ENCODE data around the gene SCO2.
A peak's percentile ranks its signal among the peaks of the same experiment; 100 is the strongest.

Gene SCO2

GRCh38 chr22:50502096-50502495 lies 23.3 kb downstream of the SCO2 start:
- DNase-seq (ENCODE audit: low read depth in 3 of 3): no peak

GRCh38 chr22:50500452-50500851 lies 24.9 kb downstream of the SCO2 start:
- DNase-seq (ENCODE audit: low read depth in 3 of 3): no peak

GRCh38 chr22:50498322-50498890 lies 27.0 kb downstream of the SCO2 start:
- DNase-seq (ENCODE audit: low read depth in 3 of 3): peak; percentile 34 to 59 (median 41)

GRCh38 chr22:50497093-50497492 lies 28.3 kb downstream of the SCO2 start:
- no peak for DNase-seq (ENCODE audit: low read depth in 3 of 3)

GRCh38 chr22:50490531-50491308 lies 34.7 kb downstream of the SCO2 start:
- DNase-seq (ENCODE audit: low read depth in 3 of 3): no peak

- no peak for DNase-seq (ENCODE audit: low read depth in 3 of 3)
Measured at GRCh38 chr22:50489363-50490243, 35.8 kb downstream of the SCO2 start.

GRCh38 chr22:50488886-50489285 lies 36.5 kb downstream of the SCO2 start:
- no peak for DNase-seq (ENCODE audit: low read depth in 3 of 3)

- no peak for DNase-seq (ENCODE audit: low read depth in 3 of 3)
Measured at GRCh38 chr22:50488006-50488677, 37.3 kb downstream of the SCO2 start.

- no peak for DNase-seq (ENCODE audit: low read depth in 3 of 3)
Measured at GRCh38 chr22:50487290-50488005, 38.0 kb downstream of the SCO2 start.

GRCh38 chr22:50486561-50487289 lies 38.7 kb downstream of the SCO2 start, which contains the start of gene MIOX:
Gene MIOX (plus strand): TSS chr22:50486859. CDS start chr22:50486898, 39 bp downstream.
- no peak for DNase-seq (ENCODE audit: low read depth in 3 of 3)

GRCh38 chr22:50485221-50486131 lies 39.9 kb downstream of the SCO2 start:
- DNase-seq (ENCODE audit: low read depth in 3 of 3): no peak

GRCh38 chr22:50483977-50484853 lies 41.2 kb downstream of the SCO2 start:
- DNase-seq (ENCODE audit: low read depth in 3 of 3): no peak

- DNase-seq (ENCODE audit: low read depth in 3 of 3): no peak
Measured at GRCh38 chr22:50483556-50483955, 41.8 kb downstream of the SCO2 start.

- no peak for DNase-seq (ENCODE audit: low read depth in 3 of 3)
Measured at GRCh38 chr22:50483106-50483505, 42.3 kb downstream of the SCO2 start.

- no peak for DNase-seq (ENCODE audit: low read depth in 3 of 3)
Measured at GRCh38 chr22:50482107-50483074, 43.0 kb downstream of the SCO2 start.

GRCh38 chr22:50481440-50482106 lies 43.8 kb downstream of the SCO2 start, which contains the start of gene ADM2:
Gene ADM2 (plus strand): TSS chr22:50481543. CDS start chr22:50481848, 305 bp downstream.
- DNase-seq (ENCODE audit: low read depth in 3 of 3): peak; percentile 41 to 55 (median 52)

- DNase-seq (ENCODE audit: low read depth in 3 of 3): no peak
Measured at GRCh38 chr22:50481045-50481439, 44.4 kb downstream of the SCO2 start.
